ENCODE data around the gene P2RX7.
"Not testable (repeated sequence)": the region's sequence is repeated elsewhere in the genome, so short reads cannot be mapped to it uniquely, and the experiment has no call there.

Gene P2RX7

GRCh38 chr12:121138284-121138683 is 5.6 kb downstream of the P2RX7 start:
- no peak for DNase-seq

- no peak for DNase-seq
Observed at GRCh38 chr12:121139286-121139685, 6.6 kb downstream of the P2RX7 start.

- DNase-seq: no peak
Observed at GRCh38 chr12:121142171-121142950, 9.7 kb downstream of the P2RX7 start.

- DNase-seq: no peak
Observed at GRCh38 chr12:121144416-121144914, 11.8 kb downstream of the P2RX7 start.

- no peak for DNase-seq
Observed at GRCh38 chr12:121145221-121145620, 12.5 kb downstream of the P2RX7 start.

GRCh38 chr12:121149289-121149688 is 16.6 kb downstream of the P2RX7 start:
- not testable (repeated sequence) for DNase-seq

GRCh38 chr12:121154793-121155375 is 22.2 kb downstream of the P2RX7 start:
- no peak for DNase-seq

- DNase-seq: no peak
Observed at GRCh38 chr12:121156365-121156764, 23.7 kb downstream of the P2RX7 start.

- DNase-seq: no peak
Observed at GRCh38 chr12:121158085-121158484, 25.4 kb downstream of the P2RX7 start.

- DNase-seq: not testable (repeated sequence)
Observed at GRCh38 chr12:121158728-121159351, 26.2 kb downstream of the P2RX7 start.

GRCh38 chr12:121159467-121160307 is 27.0 kb downstream of the P2RX7 start:
- no peak for DNase-seq

GRCh38 chr12:121162384-121162783 is 29.7 kb downstream of the P2RX7 start:
- no peak for DNase-seq

GRCh38 chr12:121162985-121163384 is 30.3 kb downstream of the P2RX7 start:
- no peak for DNase-seq

- DNase-seq: not testable (repeated sequence)
Observed at GRCh38 chr12:121164839-121165238, 32.2 kb downstream of the P2RX7 start.

- DNase-seq: peak; percentile 81
Observed at GRCh38 chr12:121165316-121165715, 32.6 kb downstream of the P2RX7 start.

- peak; percentile 85 for DNase-seq
Observed at GRCh38 chr12:121166356-121166755, 33.7 kb downstream of the P2RX7 start.

GRCh38 chr12:121167232-121167820 is 34.6 kb downstream of the P2RX7 start:
- DNase-seq: no peak

- DNase-seq: no peak
Observed at GRCh38 chr12:121167951-121168350, 35.3 kb downstream of the P2RX7 start.

- no peak for DNase-seq
Observed at GRCh38 chr12:121170151-121170550, 37.5 kb downstream of the P2RX7 start.

GRCh38 chr12:121170611-121171260 is 38.1 kb downstream of the P2RX7 start:
- no peak for DNase-seq

- DNase-seq: no peak
Observed at GRCh38 chr12:121172145-121172544, 39.5 kb downstream of the P2RX7 start.

Data from islet precursor cell (in vitro differentiated cells).